ENCODE data around the gene MAST4.

The MAST4 gene

GRCh38 chr5:67189079-67189354 lies 592.8 kb downstream of the MAST4 start:
- H3K27me3 ChIP-seq (ENCODE audit: control insufficient read depth, insufficient read depth, low read length) = no peaks in the 10 kb centered on the region
- H3K27ac ChIP-seq = no peak overlapping the region
- no peaks in the 10 kb centered on the region for H3K9me3 ChIP-seq (ENCODE audit: control insufficient read depth, low read length)
- no peak overlapping the region for H3K4me3 ChIP-seq (ENCODE audit: low read depth, low read length)
- H3K79me2 ChIP-seq = no peaks in the 10 kb centered on the region
- H3K36me3 ChIP-seq (ENCODE audit: control insufficient read depth, insufficient read depth, low read length) = no peaks in the 10 kb centered on the region
- no peak overlapping the region for H3K9ac ChIP-seq
- no peak for TF ChIP-seq CTCF (IDR thresholded peaks at IDR 0.05)
- H2AFZ ChIP-seq = no peak overlapping the region
- H3K4me2 ChIP-seq (ENCODE audit: low read length) = no peak overlapping the region
- peaks cover 5% of the 10 kb centered on the region for H3K4me1 ChIP-seq

GRCh38 chr5:67189931-67190330 lies 593.7 kb downstream of the MAST4 start:
- H3K4me2 ChIP-seq (ENCODE audit: low read length) = no peak overlapping the region
- H3K4me1 ChIP-seq = peaks cover 5% of the 10 kb centered on the region
- H3K9me3 ChIP-seq (ENCODE audit: control insufficient read depth, low read length) = no peaks in the 10 kb centered on the region
- H3K4me3 ChIP-seq (ENCODE audit: low read depth, low read length) = no peak overlapping the region
- H3K9ac ChIP-seq = no peak overlapping the region
- H2AFZ ChIP-seq = no peak overlapping the region
- no peak for TF ChIP-seq CTCF (IDR thresholded peaks at IDR 0.05)
- no peaks in the 10 kb centered on the region for H3K36me3 ChIP-seq (ENCODE audit: control insufficient read depth, insufficient read depth, low read length)
- H3K27me3 ChIP-seq (ENCODE audit: control insufficient read depth, insufficient read depth, low read length) = no peaks in the 10 kb centered on the region
- H3K27ac ChIP-seq = no peak overlapping the region
- no peaks in the 10 kb centered on the region for H3K79me2 ChIP-seq

- Histone ChIP-seq H3K36me3 (ENCODE audit: control insufficient read depth, insufficient read depth, low read length) (no peaks in the 10 kb centered on the region), H3K4me1 (peaks cover 5% of the 10 kb centered on the region), H3K9me3 (ENCODE audit: control insufficient read depth, low read length) (no peaks in the 10 kb centered on the region), H3K4me3 (ENCODE audit: low read depth, low read length) (no peak overlapping the region), H3K27ac (no peak overlapping the region), H3K4me2 (ENCODE audit: low read length) (no peak overlapping the region), H3K27me3 (ENCODE audit: control insufficient read depth, insufficient read depth, low read length) (no peaks in the 10 kb centered on the region), H2AFZ (no peak overlapping the region), H3K9ac (no peak overlapping the region), H3K79me2 (no peaks in the 10 kb centered on the region)
- no peak for TF ChIP-seq CTCF (IDR thresholded peaks at IDR 0.05)
These were observed 594.2 kb downstream of the MAST4 start for GRCh38 chr5:67190410-67190809.

- Histone ChIP-seq H3K27me3 (ENCODE audit: control insufficient read depth, insufficient read depth, low read length) (no peaks in the 10 kb centered on the region), H3K36me3 (ENCODE audit: control insufficient read depth, insufficient read depth, low read length) (no peaks in the 10 kb centered on the region), H3K9me3 (ENCODE audit: control insufficient read depth, low read length) (no peaks in the 10 kb centered on the region), H2AFZ (no peak overlapping the region), H3K4me2 (ENCODE audit: low read length) (no peak overlapping the region), H3K9ac (no peak overlapping the region), H3K27ac (no peak overlapping the region), H3K4me1 (peaks cover 5% of the 10 kb centered on the region), H3K4me3 (ENCODE audit: low read depth, low read length) (no peak overlapping the region), H3K79me2 (no peaks in the 10 kb centered on the region)
- TF ChIP-seq CTCF (IDR thresholded peaks at IDR 0.05) = no peak
These were observed 594.7 kb downstream of the MAST4 start for GRCh38 chr5:67190861-67191260.

- Histone ChIP-seq H3K27ac (no peak overlapping the region), H3K4me3 (ENCODE audit: low read depth, low read length) (no peak overlapping the region), H3K27me3 (ENCODE audit: control insufficient read depth, insufficient read depth, low read length) (no peaks in the 10 kb centered on the region), H3K4me1 (peaks cover 5% of the 10 kb centered on the region), H2AFZ (peak overlapping the region; percentile 55), H3K36me3 (ENCODE audit: control insufficient read depth, insufficient read depth, low read length) (no peaks in the 10 kb centered on the region), H3K9me3 (ENCODE audit: control insufficient read depth, low read length) (no peaks in the 10 kb centered on the region), H3K9ac (no peak overlapping the region), H3K4me2 (ENCODE audit: low read length) (no peak overlapping the region), H3K79me2 (no peaks in the 10 kb centered on the region)
- TF ChIP-seq CTCF (IDR thresholded peaks at IDR 0.05) = no peak
These were observed 596.7 kb downstream of the MAST4 start for GRCh38 chr5:67192719-67193438.
